K562 (cell line): ENCODE data around the gene C1QTNF7. TPM values are rescaled to one million over a fixed set of nuclear protein-coding genes. Genes with fewer than 3 reads are reported as not detected.

Source experiments
- ATAC-seq: fragments of 200-7000 bp; cut with Tn5 transposase; 3 replicates; pipeline ENCODE4 v1.9.1; 2020; ENCODE audit warnings: moderate library complexity
- BruUV-seq: library from RNA; stranded (reverse); fragments of 400-500 nt; replicated peaks from 2 replicates; lab custom pipeline; 2021; lab: Mats Ljungman, UMichigan
- CTCF ChIA-PET: fragments of 300-600 bp; formaldehyde crosslinking; extraction: SDS; loops from one replicate; lab custom pipeline; 2021; ENCODE audit warnings: low intra/inter-chr PET ratio; lab: Yijun Ruan, JAX
- POLR2A ChIA-PET: fragments of 300-600, 350-650 bp; sonication (Branson Sonifier 250); formaldehyde crosslinking; extraction: SDS; loops from one replicate; lab custom pipeline; 2021; ENCODE audit warnings: antibody characterized with exemption, inconsistent platforms; lab: Yijun Ruan, JAX
- DNase-seq, 4 experiments: peaks; one replicate each; pipeline versions ENCODE4 v3.0.0 to v3.0.0-alpha.2; 2011 to 2018; ENCODE audit warnings: low spot score in 3 of 4, mixed read lengths in 3 of 4; ENCODE audit errors: extremely low read depth in 1 of 4
- FAIRE-seq: peaks from 2 replicates; lab custom pipeline; 2011; peaks lifted over from hg19 to GRCh38; lab: Jason Lieb, UNC
- H2AFZ ChIP-seq: 2 replicates; pipeline ENCODE4 v1.6.0; 2011; ENCODE audit warnings: low read depth, low read length, control low read depth, inconsistent platforms
- H3K27ac ChIP-seq: fragments of 200-600 bp; 3 replicates; pipeline ENCODE4 v1.8.0; 2011; ENCODE audit warnings: low read depth, mild to moderate bottlenecking, control low read depth, inconsistent platforms, low read length, moderate library complexity, mixed read lengths; ENCODE audit errors: extremely low read depth
- H3K27me3 ChIP-seq, 2 experiments: fragments of 300-600 bp in 1 of 2; 2 replicates in 1 of 2; 3 replicates in 1 of 2; pipeline versions ENCODE4 v1.6.0 to v1.8.0; 2011; ENCODE audit warnings: inconsistent platforms in 2 of 2, low read length in 2 of 2, mild to moderate bottlenecking in 1 of 2, mixed read lengths in 1 of 2, moderate library complexity in 1 of 2; ENCODE audit not compliant: control insufficient read depth in 2 of 2, insufficient read depth in 2 of 2
- H3K36me3 ChIP-seq: fragments of 300-600 bp; 3 replicates; pipeline ENCODE4 v1.8.0; 2011; ENCODE audit warnings: mild to moderate bottlenecking, low read length, inconsistent platforms; ENCODE audit not compliant: control insufficient read depth, insufficient read depth
- H3K4me1 ChIP-seq, 2 experiments: fragments of 200-600 bp in 1 of 2; replicated peaks in 1 of 2; 2 replicates in 1 of 2; 3 replicates in 1 of 2; pipeline versions ENCODE4 v1.5.1 to v1.8.0; 2011; ENCODE audit warnings: inconsistent platforms in 2 of 2, low read length in 2 of 2, mild to moderate bottlenecking in 1 of 2, mixed read lengths in 1 of 2, moderate library complexity in 1 of 2; ENCODE audit not compliant: control insufficient read depth in 2 of 2, insufficient read depth in 2 of 2
- H3K4me2 ChIP-seq: 2 replicates; pipeline ENCODE4 v1.6.1; 2011; ENCODE audit warnings: low read length, control low read depth, inconsistent platforms, mixed read lengths; ENCODE audit not compliant: insufficient read depth
- H3K4me3 ChIP-seq: fragments of 200-600 bp; sonication (generic), shearing (Covaris generic); 2 replicates; pipeline ENCODE4 v1.5.1; 2016; ENCODE audit warnings: control low read depth, inconsistent platforms
- H3K79me2 ChIP-seq: fragments of 200-600 bp; 3 replicates; pipeline ENCODE4 v1.8.0; 2011; ENCODE audit warnings: low read length, inconsistent platforms; ENCODE audit not compliant: control insufficient read depth, insufficient read depth
- H3K9ac ChIP-seq, 2 experiments: 2 replicates each; pipeline versions ENCODE4 v1.6.0 to v1.6.1; 2011; ENCODE audit warnings: low read depth in 2 of 2, low read length in 2 of 2, control low read depth in 1 of 2, inconsistent platforms in 1 of 2, mild to moderate bottlenecking in 1 of 2, mixed read lengths in 1 of 2; ENCODE audit not compliant: insufficient read depth in 1 of 2
- H3K9me1 ChIP-seq: one replicate; pipeline ENCODE4 v1.6.0; 2011; ENCODE audit warnings: inconsistent platforms, mild to moderate bottlenecking, low read length, moderate library complexity; ENCODE audit not compliant: control insufficient read depth, insufficient read depth
- H3K9me3 ChIP-seq: replicated peaks from 2 replicates; pipeline ENCODE4 v1.5.1; 2011; ENCODE audit warnings: low read depth, low read length, inconsistent platforms; ENCODE audit not compliant: control insufficient read depth, insufficient read depth
- H4K20me1 ChIP-seq: replicated peaks from 2 replicates; pipeline ENCODE4 v1.6.1; 2011; ENCODE audit warnings: low read length, inconsistent platforms, mixed read lengths; ENCODE audit not compliant: control insufficient read depth, insufficient read depth
- ADNP ChIP-seq: fragments of 200-800 bp; sonication (Bioruptor generic); IDR thresholded peaks from 2 replicates; pipeline ENCODE4 v1.6.1; 2016; ENCODE audit warnings: missing genetic modification characterization, missing compliant biosample characterization
- CHD1 ChIP-seq: fragments of 200-600 bp; sonication (generic); IDR thresholded peaks from one replicate; pipeline ENCODE4 v1.6.1; 2012; ENCODE audit warnings: mild to moderate bottlenecking, moderate library complexity, low read length, inconsistent platforms
- DDX20 ChIP-seq: fragments of 450-650 bp; IDR thresholded peaks from 2 replicates; pipeline ENCODE4 v1.6.1; 2016; ENCODE audit warnings: missing genetic modification characterization, low read depth, mild to moderate bottlenecking, missing compliant biosample characterization, moderate library complexity
- POLR3G ChIP-seq: IDR thresholded peaks from 2 replicates; pipeline ENCODE4 v1.6.1; 2011; ENCODE audit not compliant: insufficient read length, insufficient replicate concordance; ENCODE audit errors: extremely low read depth
- RUNX1 ChIP-seq: sonication (generic); IDR thresholded peaks from 2 replicates; pipeline ENCODE4 v1.6.1; 2016; ENCODE audit warnings: antibody characterized with exemption, low read depth
- SIN3A ChIP-seq, 2 experiments: fragments of 150-350 bp in 1 of 2; IDR thresholded peaks; 2 replicates each; pipeline ENCODE4 v1.6.1; 2011 to 2016; ENCODE audit warnings: borderline replicate concordance in 2 of 2, low read depth in 2 of 2, low read length in 2 of 2, mild to moderate bottlenecking in 2 of 2, moderate library complexity in 2 of 2; ENCODE audit not compliant: control insufficient read depth in 1 of 2
- ZNF124 ChIP-seq: sonication (generic); formaldehyde crosslinking; IDR thresholded peaks from 2 replicates; pipeline ENCODE4 v1.8.1; 2022; ENCODE audit warnings: missing genetic modification reagents
- ZNF212 ChIP-seq: fragments of 450-650 bp; formaldehyde crosslinking; IDR thresholded peaks from 2 replicates; pipeline ENCODE4 v1.4.0; 2020; ENCODE audit warnings: mild to moderate bottlenecking
- ZNF3 ChIP-seq: fragments of 250-450 bp; sonication (Bioruptor Pico); IDR thresholded peaks from 2 replicates; pipeline ENCODE4 v1.5.0; 2021; ENCODE audit warnings: mild to moderate bottlenecking, moderate library complexity
- ZNF311 ChIP-seq: fragments of 250-450 bp; sonication (Bioruptor Pico); IDR thresholded peaks from 2 replicates; pipeline ENCODE4 v1.4.0; 2020; ENCODE audit warnings: mild to moderate bottlenecking, moderate library complexity
- ZNF449 ChIP-seq: fragments of 250-450 bp; sonication (Bioruptor Pico); IDR thresholded peaks from 2 replicates; pipeline ENCODE4 v1.8.0; 2022; ENCODE audit warnings: moderate library complexity, mild to moderate bottlenecking, inconsistent platforms
- WGBS: fragments of 100-300 bp; shearing (Covaris generic); methylation state at CpG from one replicate; pipeline ENCODE4 v1.1.6; 2016; ENCODE audit warnings: low coverage, mixed read lengths; ENCODE audit not compliant: insufficient coverage; ENCODE audit errors: missing lambda C conversion rate; 5-methylcytosine and 5-hydroxymethylcytosine counted together
- in situ Hi-C: fragments of 300-500 bp; cut with MboI; formaldehyde crosslinking; loops from 4 replicates; pipeline ENCODE4 v1.15.0; 2018; ENCODE audit warnings: inconsistent platforms, mixed read lengths
- intact Hi-C: fragments of 100-400 bp; cut with micrococcal nuclease; formaldehyde crosslinking; loops from 2 replicates; pipeline ENCODE4 v1.14.2; 2022
- polyA plus RNA-seq, 8 experiments: library from polyadenylated mRNA; depleted of rRNA in 4 of 8; stranded (reverse) in 5 of 8; unstranded in 3 of 8; fragments of >200 nt; fragmentation: Nextera tagmentation in 2 of 8; fragmentation: Illumina TruSeq in 1 of 8; extraction: Ambion mirVana in 2 of 8; extraction: Trizol in 1 of 8; gene quantifications; 2 replicates each; pipeline versions ENCODE4 v1.2.1 to v1.2.3, GENCODE V29; 2011 to 2014; ENCODE audit warnings: inconsistent platforms in 1 of 8, missing spikeins in 1 of 8
- total RNA-seq, 7 experiments: library from RNA; depleted of rRNA in 6 of 7; stranded (reverse); fragments of >200 nt in 6 of 7; fragmentation: Illumina TruSeq in 2 of 7; extraction: Trizol in 2 of 7; gene quantifications; 2 replicates each; pipeline versions ENCODE4 v1.2.1 to v1.2.3, GENCODE V29; 2011 to 2021; ENCODE audit warnings: low replicate concordance in 1 of 7
- TF ChIP-seq, protein P1 (sequence below): fragments of 250-450 bp; sonication (Bioruptor Pico); IDR thresholded peaks from 2 replicates; pipeline ENCODE4 v1.8.0; 2022; ENCODE audit warnings: moderate library complexity, mild to moderate bottlenecking, inconsistent platforms
- TF ChIP-seq, protein P2 (sequence below): IDR thresholded peaks from 3 replicates; pipeline ENCODE4 v1.6.1; 2011; ENCODE audit warnings: borderline replicate concordance, mild to moderate bottlenecking; ENCODE audit not compliant: insufficient read length, insufficient read depth

C1QTNF7 gene
- total and polyA plus RNA-seq, 9 of the 15 experiments (the other 6 are each of a cell fraction or from before 2014, with no cell fraction given): not detected

DNA sequence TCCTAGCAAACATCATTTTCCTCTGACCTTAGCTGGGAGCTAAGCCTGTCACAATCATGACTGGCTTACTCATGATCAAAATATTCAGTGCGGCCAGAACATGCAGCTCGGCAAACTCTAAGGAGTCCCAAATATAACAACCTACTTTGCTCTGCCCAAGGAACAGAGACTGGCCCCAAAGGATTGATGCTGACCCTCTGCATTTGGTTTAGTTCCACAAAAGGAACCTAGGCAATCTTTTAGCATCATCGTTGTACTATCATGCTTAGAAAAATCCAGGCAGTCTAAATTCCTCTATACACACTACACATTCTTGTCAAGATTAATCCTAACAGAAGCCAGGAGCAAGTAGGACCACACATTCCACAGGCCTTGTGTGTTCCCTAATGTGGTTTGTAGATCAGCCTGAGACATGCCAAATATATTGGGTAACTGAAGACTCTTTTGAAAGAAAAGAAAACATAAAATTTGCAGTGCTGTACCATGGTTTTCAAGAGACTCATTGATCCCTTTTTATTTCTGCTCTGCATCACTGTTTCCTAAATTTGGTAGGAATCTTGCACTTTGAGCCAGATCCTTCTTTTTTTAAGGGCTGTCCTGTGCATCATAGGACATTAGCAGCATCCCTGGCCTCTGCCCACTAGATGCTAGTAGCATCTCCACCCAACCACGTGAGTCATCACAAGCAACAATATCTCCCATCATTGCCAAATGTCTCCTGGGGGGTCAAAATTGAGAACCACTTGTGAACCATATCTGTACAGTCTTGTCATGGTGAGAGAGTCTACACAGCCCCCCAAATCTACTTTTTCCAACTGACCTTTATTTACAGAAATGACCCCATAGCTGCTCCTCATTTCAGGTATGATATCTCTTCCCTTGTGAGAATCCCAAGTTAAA lies 24.3 kb downstream of the C1QTNF7 start (continued):
- no peak for TF ChIP-seq ADNP (tag)
- TF ChIP-seq, protein P1, sequence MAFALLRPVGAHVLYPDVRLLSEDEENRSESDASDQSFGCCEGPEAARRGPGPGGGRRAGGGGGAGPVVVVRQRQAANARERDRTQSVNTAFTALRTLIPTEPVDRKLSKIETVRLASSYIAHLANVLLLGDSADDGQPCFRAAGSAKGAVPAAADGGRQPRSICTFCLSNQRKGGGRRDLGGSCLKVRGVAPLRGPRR (CRISPR knock-in tag): no peak

GRCh38 chr4:15455290-15455689 lies 27.5 kb downstream of the C1QTNF7 start:
- POLR2A ChIA-PET: interaction anchor here (0.6 kb wide), 1 partner anchor 221 kb away, joined by 3 read pairs; no protein-coding TSS in a partner anchor
- WGBS: 0% methylated on average over 2 of the region's 3 CpGs
- H4K20me1 ChIP-seq: no peaks in the 10 kb centered on the region
- H3K27ac ChIP-seq: no peak overlapping the region
- no TSS peak for BruUV-seq
- FAIRE-seq (no peak), DNase-seq (no peak), ATAC-seq (no peak)
- no peaks in the 10 kb centered on the region for H3K27me3 ChIP-seq
- no peaks in the 10 kb centered on the region for H3K79me2 ChIP-seq
- no peaks in the 10 kb centered on the region for H3K4me1 ChIP-seq
- CTCF ChIA-PET: no interaction called here
- H3K4me2 ChIP-seq: no peak overlapping the region
- no peak overlapping the region for H2AFZ ChIP-seq
- no peaks in the 10 kb centered on the region for H3K9me3 ChIP-seq
- no peaks in the 10 kb centered on the region for H3K36me3 ChIP-seq
- in situ Hi-C loops (loop anchor here (10.0 kb wide), 1 partner anchor 220 kb away; no protein-coding TSS in a partner anchor), intact Hi-C loops (no loop called here)
- no peak overlapping the region for H3K4me3 ChIP-seq
- no peak overlapping the region for H3K9ac ChIP-seq
- no peaks in the 10 kb centered on the region for H3K9me1 ChIP-seq
- TF ChIP-seq DDX20 (tag): no peak
- no peak for TF ChIP-seq ZNF212 (CRISPR knock-in tag)
- no peak for TF ChIP-seq POLR3G
- TF ChIP-seq, protein P2, sequence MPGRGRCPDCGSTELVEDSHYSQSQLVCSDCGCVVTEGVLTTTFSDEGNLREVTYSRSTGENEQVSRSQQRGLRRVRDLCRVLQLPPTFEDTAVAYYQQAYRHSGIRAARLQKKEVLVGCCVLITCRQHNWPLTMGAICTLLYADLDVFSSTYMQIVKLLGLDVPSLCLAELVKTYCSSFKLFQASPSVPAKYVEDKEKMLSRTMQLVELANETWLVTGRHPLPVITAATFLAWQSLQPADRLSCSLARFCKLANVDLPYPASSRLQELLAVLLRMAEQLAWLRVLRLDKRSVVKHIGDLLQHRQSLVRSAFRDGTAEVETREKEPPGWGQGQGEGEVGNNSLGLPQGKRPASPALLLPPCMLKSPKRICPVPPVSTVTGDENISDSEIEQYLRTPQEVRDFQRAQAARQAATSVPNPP: no peak
- no peak for TF ChIP-seq CHD1
- no peak for TF ChIP-seq ZNF3 (CRISPR knock-in tag)
- TF ChIP-seq SIN3A (IDR thresholded peaks at IDR 0.05; ENCODE audit: borderline replicate concordance in 2 of 2, control insufficient read depth in 1 of 2, low read depth in 2 of 2, low read length in 2 of 2): no peak
- no peak for TF ChIP-seq ZNF124 (CRISPR knock-in tag)
- no peak for TF ChIP-seq ZNF311 (CRISPR knock-in tag)
- TF ChIP-seq ZNF449 (CRISPR knock-in tag): no peak
- no peak for TF ChIP-seq RUNX1
